WTC11 (cell line): Measurements from ENCODE around the gene SPC24. TPM values are rescaled to one million over a fixed set of nuclear protein-coding genes. Genes with fewer than 3 reads are reported as not detected.

ENCODE experiments used
- ATAC-seq: fragments of 200-7000 bp; cut with Tn5 transposase; 2 replicates; pipeline ENCODE4 v1.10.0; 2021; ENCODE audit warnings: mild to moderate bottlenecking, moderate library complexity
- CTCF ChIA-PET: fragments of 300-600 bp; sonication (Branson Sonifier 250); formaldehyde crosslinking; loops from one replicate; lab custom pipeline; 2021; ENCODE audit warnings: antibody characterized with exemption; lab: Charles Lee
- POLR2A ChIA-PET: fragments of 350-600 bp; sonication (Branson Sonifier 250); formaldehyde crosslinking; loops from one replicate; lab custom pipeline; 2021; ENCODE audit warnings: antibody characterized with exemption; lab: Charles Lee
- DNase-seq: peaks from one replicate; pipeline ENCODE4 v3.0.0; 2021; ENCODE audit warnings: low spot score
- H3K27ac Mint-ChIP-seq: 2 replicates; pipeline ENCODE4 v1.8.0; 2021; ENCODE audit warnings: mixed read lengths
- H3K27me3 Mint-ChIP-seq: 2 replicates; pipeline ENCODE4 v1.8.0; 2021; ENCODE audit warnings: low read depth, mild to moderate bottlenecking, moderate library complexity, mixed read lengths
- H3K36me3 Mint-ChIP-seq: 2 replicates; pipeline ENCODE4 v1.8.0; 2021; ENCODE audit warnings: mixed read lengths
- H3K4me1 Mint-ChIP-seq: 2 replicates; pipeline ENCODE4 v1.8.0; 2022; ENCODE audit warnings: mixed read lengths
- H3K4me3 Mint-ChIP-seq: 2 replicates; pipeline ENCODE4 v1.8.0; 2021; ENCODE audit warnings: mild to moderate bottlenecking, moderate library complexity, mixed read lengths
- H3K9me3 Mint-ChIP-seq: 2 replicates; pipeline ENCODE4 v1.8.0; 2021; ENCODE audit warnings: mixed read lengths
- CBFB ChIP-seq: sonication (generic); formaldehyde crosslinking; IDR thresholded peaks from 2 replicates; pipeline ENCODE4 v1.8.1; 2022; ENCODE audit warnings: mild to moderate bottlenecking, low read depth, missing genetic modification reagents
- CREB1 ChIP-seq: sonication (generic); formaldehyde crosslinking; IDR thresholded peaks from 2 replicates; pipeline ENCODE4 v1.8.0; 2023; ENCODE audit warnings: mild to moderate bottlenecking, missing genetic modification reagents
- ERG ChIP-seq: fragments of 250-450 bp; sonication (Bioruptor Pico); IDR thresholded peaks from 2 replicates; pipeline ENCODE4 v1.8.0; 2021; ENCODE audit warnings: mild to moderate bottlenecking
- FOXP1 ChIP-seq: sonication (generic); formaldehyde crosslinking; IDR thresholded peaks from 2 replicates; pipeline ENCODE4 v1.8.0; 2022; ENCODE audit warnings: missing genetic modification reagents, mild to moderate bottlenecking, moderate library complexity, borderline replicate concordance
- GTF2I ChIP-seq: fragments of 250-450 bp; sonication (Bioruptor Pico); conservative IDR thresholded peaks from 2 replicates; pipeline ENCODE4 v1.4.0; 2021; ENCODE audit warnings: mild to moderate bottlenecking
- HMGXB4 ChIP-seq: sonication (generic); formaldehyde crosslinking; IDR thresholded peaks from 2 replicates; pipeline ENCODE4 v1.8.1; 2023; ENCODE audit warnings: mild to moderate bottlenecking, moderate library complexity, missing genetic modification reagents
- RORB ChIP-seq: fragments of 250-450 bp; sonication (Bioruptor Pico); IDR thresholded peaks from 2 replicates; pipeline ENCODE4 v1.9.0; 2021; ENCODE audit warnings: mild to moderate bottlenecking
- SP1 ChIP-seq: sonication (generic); formaldehyde crosslinking; conservative IDR thresholded peaks from 2 replicates; pipeline ENCODE4 v1.8.1; 2022; ENCODE audit warnings: missing genetic modification reagents
- STAT6 ChIP-seq: sonication (generic); formaldehyde crosslinking; conservative IDR thresholded peaks from 2 replicates; pipeline ENCODE4 v1.8.1; 2023; ENCODE audit warnings: mild to moderate bottlenecking, low read depth, missing genetic modification reagents, moderate library complexity
- TEAD4 ChIP-seq: sonication (generic); formaldehyde crosslinking; IDR thresholded peaks from 2 replicates; pipeline ENCODE4 v1.8.0; 2022; ENCODE audit warnings: mild to moderate bottlenecking, missing genetic modification reagents
- ZNF121 ChIP-seq: sonication (generic); formaldehyde crosslinking; IDR thresholded peaks from 2 replicates; pipeline ENCODE4 v1.8.0; 2023; ENCODE audit warnings: missing genetic modification reagents
- ZNF423 ChIP-seq: fragments of 250-450 bp; sonication (Bioruptor Pico); IDR thresholded peaks from 2 replicates; pipeline ENCODE4 v2.1.2; 2022; ENCODE audit warnings: mild to moderate bottlenecking, moderate library complexity
- ZNF671 ChIP-seq: fragments of 250-450 bp; sonication (Bioruptor Pico); IDR thresholded peaks from 2 replicates; pipeline ENCODE4 v1.8.0; 2021; ENCODE audit warnings: mild to moderate bottlenecking
- total RNA-seq: library from RNA; stranded (reverse); gene quantifications from 3 replicates; pipeline ENCODE4 v1.2.3, GENCODE V29; 2021
- TF ChIP-seq, protein P1 (sequence below): sonication (generic); formaldehyde crosslinking; IDR thresholded peaks from 2 replicates; pipeline ENCODE4 v1.8.1; 2022; ENCODE audit warnings: low read depth, missing genetic modification reagents, borderline replicate concordance
- TF ChIP-seq, protein P2 (sequence below): fragments of 250-450 bp; sonication (Bioruptor Pico); IDR thresholded peaks from 2 replicates; pipeline ENCODE4 v1.9.0; 2021; ENCODE audit warnings: mild to moderate bottlenecking
- TF ChIP-seq, protein P3 (sequence below): sonication (generic); formaldehyde crosslinking; IDR thresholded peaks from 2 replicates; pipeline ENCODE4 v1.8.0; 2022; ENCODE audit warnings: mild to moderate bottlenecking, missing genetic modification reagents
- TF ChIP-seq, protein P4 (sequence below): sonication (generic); formaldehyde crosslinking; IDR thresholded peaks from 2 replicates; pipeline ENCODE4 v1.8.0; 2023; ENCODE audit warnings: mild to moderate bottlenecking, missing genetic modification reagents

The SPC24 gene
- total RNA-seq, 1 experiment from 2014 or later = 62.2 TPM

GRCh38 chr19:11198175-11198534 is 42.6 kb upstream of the SPC24 start:
- no peaks in the 10 kb centered on the region; the same call in none of the 2 replicates for H3K36me3 Mint-ChIP-seq
- H3K4me3 Mint-ChIP-seq = peak overlapping the region; percentile 69
- no peaks in the 10 kb centered on the region for H3K9me3 Mint-ChIP-seq
- ChIA-PET POLR2A (interaction anchor here (1.0 kb wide), 1 partner anchor 55 kb away, joined by 4 read pairs; no protein-coding TSS in a partner anchor), CTCF (interaction anchor here (0.8 to 1.7 kb wide), 5 partner anchors 29 to 247 kb away, joined by 3 to 6 read pairs (median 3); no protein-coding TSS in a partner anchor)
- DNase-seq (no peak), ATAC-seq (no peak)
- H3K4me1 Mint-ChIP-seq = peaks cover 10% of the 10 kb centered on the region
- TF ChIP-seq ZNF121 (CRISPR knock-in tag) (peak; percentile 76; the same call in 1 of the 2 replicates), ZNF423 (CRISPR knock-in tag) (no peak)
- peak overlapping the region; percentile 77; the same call in 1 of the 2 replicates for H3K27ac Mint-ChIP-seq
- no peaks in the 10 kb centered on the region for H3K27me3 Mint-ChIP-seq

GRCh38 chr19:11197291-11198174 is 42.0 kb upstream of the SPC24 start, which contains the start of gene KANK2:
Gene KANK2 (minus strand): TSS chr19:11197545. CDS start chr19:11194511, 3,034 bp downstream.
- CTCF ChIA-PET = interaction anchor here (0.8 to 1.7 kb wide), 5 partner anchors 30 to 67 kb away, joined by 3 to 6 read pairs (median 3); no protein-coding TSS in a partner anchor
- Mint-ChIP-seq H3K27me3 (no peaks in the 10 kb centered on the region), H3K36me3 (no peaks in the 10 kb centered on the region; the same call in none of the 2 replicates), H3K9me3 (no peaks in the 10 kb centered on the region), H3K4me1 (peaks cover 10% of the 10 kb centered on the region), H3K27ac (peak within 1 kb of the TSS; percentile 77; the same call in 1 of the 2 replicates), H3K4me3 (peak within 1 kb of the TSS; percentile 80)
- DNase-seq = peak; percentile 82
- POLR2A ChIA-PET = interaction anchor here (0.6 to 1.0 kb wide), 2 partner anchors 54 to 1462 kb away, joined by 4 to 5 read pairs; no protein-coding TSS in a partner anchor
- peak; percentile 81 for ATAC-seq
- no peak for TF ChIP-seq TEAD4
- TF ChIP-seq, protein P1, sequence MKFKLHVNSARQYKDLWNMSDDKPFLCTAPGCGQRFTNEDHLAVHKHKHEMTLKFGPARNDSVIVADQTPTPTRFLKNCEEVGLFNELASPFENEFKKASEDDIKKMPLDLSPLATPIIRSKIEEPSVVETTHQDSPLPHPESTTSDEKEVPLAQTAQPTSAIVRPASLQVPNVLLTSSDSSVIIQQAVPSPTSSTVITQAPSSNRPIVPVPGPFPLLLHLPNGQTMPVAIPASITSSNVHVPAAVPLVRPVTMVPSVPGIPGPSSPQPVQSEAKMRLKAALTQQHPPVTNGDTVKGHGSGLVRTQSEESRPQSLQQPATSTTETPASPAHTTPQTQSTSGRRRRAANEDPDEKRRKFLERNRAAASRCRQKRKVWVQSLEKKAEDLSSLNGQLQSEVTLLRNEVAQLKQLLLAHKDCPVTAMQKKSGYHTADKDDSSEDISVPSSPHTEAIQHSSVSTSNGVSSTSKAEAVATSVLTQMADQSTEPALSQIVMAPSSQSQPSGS (CRISPR knock-in tag) = no peak
- peak; percentile 76 for TF ChIP-seq SP1
- TF ChIP-seq RORB (CRISPR knock-in tag) = no peak
- peak; percentile 93; the same call in 1 of the 2 replicates for TF ChIP-seq GTF2I (CRISPR knock-in tag)
- TF ChIP-seq, protein P2, sequence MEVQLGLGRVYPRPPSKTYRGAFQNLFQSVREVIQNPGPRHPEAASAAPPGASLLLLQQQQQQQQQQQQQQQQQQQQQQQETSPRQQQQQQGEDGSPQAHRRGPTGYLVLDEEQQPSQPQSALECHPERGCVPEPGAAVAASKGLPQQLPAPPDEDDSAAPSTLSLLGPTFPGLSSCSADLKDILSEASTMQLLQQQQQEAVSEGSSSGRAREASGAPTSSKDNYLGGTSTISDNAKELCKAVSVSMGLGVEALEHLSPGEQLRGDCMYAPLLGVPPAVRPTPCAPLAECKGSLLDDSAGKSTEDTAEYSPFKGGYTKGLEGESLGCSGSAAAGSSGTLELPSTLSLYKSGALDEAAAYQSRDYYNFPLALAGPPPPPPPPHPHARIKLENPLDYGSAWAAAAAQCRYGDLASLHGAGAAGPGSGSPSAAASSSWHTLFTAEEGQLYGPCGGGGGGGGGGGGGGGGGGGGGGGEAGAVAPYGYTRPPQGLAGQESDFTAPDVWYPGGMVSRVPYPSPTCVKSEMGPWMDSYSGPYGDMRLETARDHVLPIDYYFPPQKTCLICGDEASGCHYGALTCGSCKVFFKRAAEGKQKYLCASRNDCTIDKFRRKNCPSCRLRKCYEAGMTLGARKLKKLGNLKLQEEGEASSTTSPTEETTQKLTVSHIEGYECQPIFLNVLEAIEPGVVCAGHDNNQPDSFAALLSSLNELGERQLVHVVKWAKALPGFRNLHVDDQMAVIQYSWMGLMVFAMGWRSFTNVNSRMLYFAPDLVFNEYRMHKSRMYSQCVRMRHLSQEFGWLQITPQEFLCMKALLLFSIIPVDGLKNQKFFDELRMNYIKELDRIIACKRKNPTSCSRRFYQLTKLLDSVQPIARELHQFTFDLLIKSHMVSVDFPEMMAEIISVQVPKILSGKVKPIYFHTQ (CRISPR knock-in tag) = no peak
- no peak for TF ChIP-seq ZNF671 (CRISPR knock-in tag)
- TF ChIP-seq ERG (CRISPR knock-in tag) = no peak
- TF ChIP-seq STAT6 (CRISPR knock-in tag) = no peak
- peak; percentile 56; the same call in 1 of the 2 replicates for TF ChIP-seq ZNF121 (CRISPR knock-in tag)
- TF ChIP-seq, protein P3, sequence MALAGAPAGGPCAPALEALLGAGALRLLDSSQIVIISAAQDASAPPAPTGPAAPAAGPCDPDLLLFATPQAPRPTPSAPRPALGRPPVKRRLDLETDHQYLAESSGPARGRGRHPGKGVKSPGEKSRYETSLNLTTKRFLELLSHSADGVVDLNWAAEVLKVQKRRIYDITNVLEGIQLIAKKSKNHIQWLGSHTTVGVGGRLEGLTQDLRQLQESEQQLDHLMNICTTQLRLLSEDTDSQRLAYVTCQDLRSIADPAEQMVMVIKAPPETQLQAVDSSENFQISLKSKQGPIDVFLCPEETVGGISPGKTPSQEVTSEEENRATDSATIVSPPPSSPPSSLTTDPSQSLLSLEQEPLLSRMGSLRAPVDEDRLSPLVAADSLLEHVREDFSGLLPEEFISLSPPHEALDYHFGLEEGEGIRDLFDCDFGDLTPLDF (CRISPR knock-in tag) = no peak
- TF ChIP-seq HMGXB4 = 0 out of 2 replicates have a peak, but pooled peaks have one; percentile 24
- TF ChIP-seq FOXP1 (CRISPR knock-in tag) = peak; percentile 32; the same call in 1 of the 2 replicates
- no peak for TF ChIP-seq CREB1 (CRISPR knock-in tag)
- TF ChIP-seq, protein P4, sequence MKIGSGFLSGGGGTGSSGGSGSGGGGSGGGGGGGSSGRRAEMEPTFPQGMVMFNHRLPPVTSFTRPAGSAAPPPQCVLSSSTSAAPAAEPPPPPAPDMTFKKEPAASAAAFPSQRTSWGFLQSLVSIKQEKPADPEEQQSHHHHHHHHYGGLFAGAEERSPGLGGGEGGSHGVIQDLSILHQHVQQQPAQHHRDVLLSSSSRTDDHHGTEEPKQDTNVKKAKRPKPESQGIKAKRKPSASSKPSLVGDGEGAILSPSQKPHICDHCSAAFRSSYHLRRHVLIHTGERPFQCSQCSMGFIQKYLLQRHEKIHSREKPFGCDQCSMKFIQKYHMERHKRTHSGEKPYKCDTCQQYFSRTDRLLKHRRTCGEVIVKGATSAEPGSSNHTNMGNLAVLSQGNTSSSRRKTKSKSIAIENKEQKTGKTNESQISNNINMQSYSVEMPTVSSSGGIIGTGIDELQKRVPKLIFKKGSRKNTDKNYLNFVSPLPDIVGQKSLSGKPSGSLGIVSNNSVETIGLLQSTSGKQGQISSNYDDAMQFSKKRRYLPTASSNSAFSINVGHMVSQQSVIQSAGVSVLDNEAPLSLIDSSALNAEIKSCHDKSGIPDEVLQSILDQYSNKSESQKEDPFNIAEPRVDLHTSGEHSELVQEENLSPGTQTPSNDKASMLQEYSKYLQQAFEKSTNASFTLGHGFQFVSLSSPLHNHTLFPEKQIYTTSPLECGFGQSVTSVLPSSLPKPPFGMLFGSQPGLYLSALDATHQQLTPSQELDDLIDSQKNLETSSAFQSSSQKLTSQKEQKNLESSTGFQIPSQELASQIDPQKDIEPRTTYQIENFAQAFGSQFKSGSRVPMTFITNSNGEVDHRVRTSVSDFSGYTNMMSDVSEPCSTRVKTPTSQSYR (CRISPR knock-in tag) = 0 out of 2 replicates have a peak, but pooled peaks have one; percentile 47
- 0 out of 2 replicates have a peak, but pooled peaks have one; percentile 6 for TF ChIP-seq CBFB (CRISPR knock-in tag)
